Stimulated activated CD4-positive, alpha-beta T cell treated with anti-CD3 and anti-CD28 coated beads, TNF-alpha, amount 100 ng/mL, for 48 hours (primary cell): ENCODE measurements around the gene RFX2.
"Not testable (repeated sequence)": the region's sequence is repeated elsewhere in the genome, so short reads cannot be mapped to it uniquely, and the experiment has no call there.

ENCODE experiments used
- DNase-seq, 3 donors: peaks; one replicate each; pipeline ENCODE4 v3.0.0-alpha.2; 2020; ENCODE audit warnings: low read depth in 3 of 3

The RFX2 gene

DNA sequence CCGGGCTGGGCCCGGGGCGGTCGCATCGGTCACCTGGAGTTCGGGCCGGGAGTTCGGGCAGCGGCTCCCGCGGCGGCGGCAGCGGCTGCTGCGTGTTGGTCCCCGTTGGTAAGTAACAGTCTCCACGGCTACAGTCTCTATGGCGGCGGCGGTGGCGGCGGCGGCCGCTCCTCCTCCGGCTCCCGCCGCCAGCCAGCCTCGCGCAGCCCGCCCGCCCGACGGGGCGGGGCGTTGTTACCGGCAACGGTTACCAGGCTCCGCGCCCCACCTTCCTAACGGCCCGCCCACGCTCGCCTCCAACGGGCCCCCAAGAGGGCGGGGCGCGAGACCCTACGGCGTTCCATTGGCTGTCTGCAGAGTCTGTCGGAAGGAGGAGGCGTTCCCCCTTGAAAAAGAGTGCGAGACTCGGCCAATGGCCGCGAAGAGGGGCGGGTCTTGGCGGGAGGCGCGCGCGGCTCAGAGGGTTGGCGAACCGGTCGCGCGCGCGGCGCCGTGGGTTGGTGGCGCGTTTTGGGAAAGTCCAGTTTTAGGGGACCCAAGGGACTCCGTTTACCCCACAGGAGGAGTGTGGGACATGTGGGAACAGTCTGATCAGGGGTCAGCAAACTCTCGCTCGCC, at the start of gene RFX2:
Gene RFX2 (minus strand): TSS at position 141 of the 618 bp plus-strand sequence. CDS start 63,004 bp downstream, outside the sequence.
- DNase-seq, result peak; percentile 96 to 99 (median 98)

DNA sequence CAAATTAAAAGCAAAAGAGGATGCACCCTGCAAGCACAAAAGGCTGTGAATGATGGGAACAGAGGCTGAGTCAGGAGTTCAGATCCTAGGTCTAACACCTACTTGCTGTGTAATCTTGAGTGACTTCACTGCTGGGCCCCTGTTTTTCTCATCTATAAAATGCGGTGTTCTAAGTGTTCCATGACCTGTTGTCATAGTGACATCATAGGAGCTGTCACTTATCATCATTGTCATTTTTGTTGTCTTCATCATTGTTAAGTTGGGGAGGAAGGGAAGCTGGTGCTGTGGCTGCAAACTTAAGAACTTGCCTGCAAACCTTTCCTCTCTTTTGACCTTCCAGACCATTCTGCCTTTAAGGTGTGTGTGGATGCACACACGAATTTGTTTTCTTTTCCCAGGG, 45.7 kb upstream of the RFX2 start:
- no peak for DNase-seq

DNA sequence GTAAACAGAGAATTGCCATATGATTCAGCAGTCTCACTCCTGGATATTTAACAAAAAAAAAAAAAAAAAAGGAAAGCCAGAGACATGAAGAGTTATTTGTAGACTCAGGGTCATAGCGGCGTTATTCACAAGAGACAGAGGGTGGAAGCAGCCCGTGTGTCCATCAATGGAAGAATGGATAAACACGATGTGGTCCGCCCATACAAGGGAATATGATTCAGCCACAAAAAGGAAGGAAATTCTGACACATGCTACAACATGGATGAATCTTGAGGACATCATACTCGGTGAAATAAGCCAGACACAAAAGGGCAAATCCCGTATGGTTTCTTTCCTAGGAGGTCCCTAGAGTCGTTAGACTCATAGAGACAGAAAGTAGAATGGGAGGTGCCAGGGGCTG, 40.0 kb upstream of the RFX2 start:
- no peak for DNase-seq

DNA sequence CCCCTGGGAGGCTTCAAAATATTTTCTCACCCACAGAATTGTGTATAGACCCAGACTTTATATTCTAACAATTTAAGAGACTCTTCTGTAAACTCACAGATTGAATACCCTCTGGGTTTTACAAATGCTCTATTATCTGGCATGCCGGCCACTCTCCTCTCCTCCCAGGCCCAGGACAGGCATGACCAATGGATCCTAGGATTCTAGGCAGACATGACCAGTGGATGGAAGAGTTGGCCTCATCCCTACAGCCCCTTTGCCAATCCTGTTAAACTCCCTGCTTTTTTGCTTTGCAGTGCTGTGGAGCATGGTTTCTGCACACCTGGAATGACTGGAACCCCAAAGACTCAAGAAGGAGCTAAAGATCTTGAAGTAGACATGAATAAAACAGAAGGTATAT, 30.9 kb upstream of the RFX2 start:
- DNase-seq, result no peak

DNA sequence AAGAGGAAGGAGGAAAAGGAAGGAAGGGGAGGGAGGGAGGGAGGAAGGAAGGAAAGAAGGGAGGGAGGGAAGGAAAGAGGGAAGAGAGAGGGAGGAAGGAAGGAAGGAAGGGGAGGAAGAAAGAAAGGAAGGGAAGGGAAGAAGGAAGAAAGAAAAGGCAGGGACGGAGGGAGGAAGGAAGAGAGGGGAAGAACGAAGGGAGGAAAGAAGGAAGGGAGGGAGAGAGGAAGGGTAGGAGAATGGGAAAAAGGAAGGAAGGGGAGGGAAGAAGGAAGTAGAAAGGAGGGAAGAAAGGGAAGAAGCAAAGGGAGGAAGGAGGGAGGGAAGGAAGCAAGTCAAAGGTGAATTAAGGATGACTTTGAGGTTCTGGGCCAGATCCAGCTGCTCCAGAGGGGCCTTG, 28.2 kb upstream of the RFX2 start:
- no peak for DNase-seq

DNA sequence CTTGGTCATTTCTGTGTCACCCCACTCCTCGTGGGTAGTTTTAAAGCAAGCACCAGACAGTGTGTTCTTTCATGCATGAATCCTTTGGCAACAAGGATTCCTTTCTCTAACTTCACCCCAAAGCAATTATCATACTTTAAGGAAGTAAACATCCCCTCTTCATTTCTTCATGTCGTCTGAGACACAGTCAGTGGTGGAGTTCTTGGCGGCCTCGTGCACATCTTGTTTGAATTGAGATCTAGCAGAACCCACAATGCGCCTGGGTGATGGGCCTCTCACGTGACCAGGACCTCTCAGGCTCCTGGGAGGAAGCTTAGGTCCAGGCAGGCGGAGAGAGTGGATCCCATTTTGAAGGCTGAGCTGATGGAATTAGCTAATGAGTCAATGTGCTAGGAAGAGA, 27.8 kb upstream of the RFX2 start:
- DNase-seq, result no peak

DNA sequence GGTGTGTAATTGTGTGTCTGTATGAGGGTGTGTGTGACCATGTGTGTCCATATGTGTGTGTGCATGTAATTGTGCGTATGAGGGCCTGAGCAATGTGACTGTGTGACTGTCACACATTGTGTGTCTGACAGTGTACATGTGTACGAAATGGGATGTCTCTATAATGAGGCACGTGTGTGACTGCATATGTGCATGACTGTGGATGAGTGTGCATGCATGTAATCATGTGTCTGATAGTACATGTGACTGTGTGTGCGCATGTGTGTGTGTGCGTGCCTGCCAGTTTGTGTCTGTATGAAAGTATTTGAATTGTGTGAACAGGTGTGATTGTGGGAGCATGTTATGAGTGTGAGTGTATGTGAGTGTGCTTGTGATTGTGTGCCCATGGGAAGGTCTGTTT, 22.9 kb upstream of the RFX2 start:
- DNase-seq, result no peak

DNA sequence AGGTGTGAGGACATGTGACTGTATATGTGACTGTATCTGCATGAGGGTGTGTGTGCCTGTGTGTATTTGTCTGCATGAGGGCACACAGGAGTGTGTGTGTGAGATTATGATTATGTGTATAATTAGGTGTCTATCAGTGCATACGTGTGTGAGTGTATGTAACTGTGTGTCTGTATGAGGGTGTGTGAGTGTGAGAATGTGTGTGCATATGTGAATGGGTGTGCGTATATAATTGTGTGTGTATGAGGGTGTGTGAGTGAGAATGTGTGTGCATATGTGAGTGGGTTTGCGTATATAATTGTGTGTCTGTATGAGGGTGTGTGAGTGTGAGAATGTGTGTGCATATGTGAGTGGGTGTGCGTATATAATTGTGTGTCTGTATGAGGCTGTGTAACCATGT, 22.2 kb upstream of the RFX2 start:
- no peak for DNase-seq

DNA sequence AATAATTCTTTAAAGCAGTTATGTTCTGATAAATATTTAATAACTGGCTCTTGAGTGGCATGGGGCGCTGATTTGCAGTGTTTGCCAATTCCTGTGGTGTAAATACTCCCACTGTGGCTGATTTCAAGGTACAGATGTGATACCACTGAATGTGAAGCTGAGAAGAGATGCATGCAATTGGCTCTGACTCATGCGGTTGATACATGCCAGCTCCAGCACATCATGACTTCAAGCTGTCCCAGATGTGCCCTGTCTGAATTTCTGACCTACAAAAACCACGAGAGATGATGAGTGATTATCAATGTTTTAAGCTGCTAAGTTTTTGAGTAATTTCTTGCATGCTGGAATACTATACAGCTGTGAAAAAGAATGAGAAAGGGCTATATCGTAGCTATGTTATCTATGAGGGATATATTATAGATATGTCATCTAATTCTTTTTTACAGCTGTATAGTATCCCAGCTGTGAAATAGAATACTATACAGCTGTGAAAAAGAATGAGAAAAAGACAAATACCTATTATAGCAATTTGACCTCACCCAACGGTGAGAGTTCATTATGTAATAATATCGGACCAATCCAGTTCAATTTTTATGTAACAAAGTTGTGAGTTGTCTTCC, 17.5 kb upstream of the RFX2 start:
- no peak for DNase-seq

DNA sequence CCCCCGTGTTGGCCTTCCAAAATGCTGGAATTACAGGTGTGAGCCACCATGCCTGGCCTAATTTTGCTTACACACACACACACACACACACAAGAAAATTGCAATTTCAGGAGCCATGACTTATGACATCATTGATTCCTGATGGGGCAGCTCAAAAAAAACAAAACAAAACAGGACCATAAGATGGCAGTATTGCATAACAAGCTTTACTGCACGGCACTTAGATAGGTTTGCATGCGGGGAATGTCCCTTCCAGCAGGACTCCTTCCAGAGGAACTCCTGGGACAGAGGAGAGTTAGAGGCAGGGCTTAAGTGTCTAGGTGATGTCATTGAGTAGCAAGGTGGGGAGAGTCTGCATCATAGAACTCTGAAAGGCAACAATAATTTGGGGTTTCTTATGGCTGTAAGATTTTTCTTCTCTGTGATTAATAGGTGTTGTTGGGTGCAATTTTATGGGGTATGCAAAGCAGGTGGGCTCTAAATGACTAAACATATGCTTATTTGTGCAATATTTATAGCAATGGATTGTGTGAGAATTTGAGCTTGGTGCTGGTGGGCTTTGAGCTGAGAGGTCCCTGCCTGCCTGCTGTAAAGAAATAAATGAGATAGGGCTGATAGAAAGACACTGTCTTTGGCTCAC, 16.2 kb upstream of the RFX2 start:
- no peak for DNase-seq

DNA sequence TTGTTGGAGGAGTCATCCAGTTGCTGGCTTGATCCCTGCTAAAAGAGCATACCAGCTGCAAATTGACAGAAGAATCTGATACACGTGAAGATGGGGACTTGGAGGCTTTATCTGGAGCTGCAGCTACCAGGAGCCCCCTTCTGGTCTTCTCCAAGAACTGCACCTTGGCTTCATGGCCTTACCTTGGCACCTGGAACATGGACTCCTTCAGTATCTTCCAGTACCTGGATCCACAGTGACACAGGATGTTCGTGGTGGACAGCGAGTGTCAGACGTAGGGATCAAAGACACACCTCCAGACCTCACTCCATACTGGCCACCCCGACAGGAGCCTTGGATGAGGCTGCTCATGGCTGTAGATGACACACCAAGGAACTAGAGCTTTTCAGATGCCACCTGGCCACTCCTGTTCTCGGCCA, 15.3 kb upstream of the RFX2 start:
- DNase-seq, result peak in 2 of 3 donors; percentile 17 to 49

DNA sequence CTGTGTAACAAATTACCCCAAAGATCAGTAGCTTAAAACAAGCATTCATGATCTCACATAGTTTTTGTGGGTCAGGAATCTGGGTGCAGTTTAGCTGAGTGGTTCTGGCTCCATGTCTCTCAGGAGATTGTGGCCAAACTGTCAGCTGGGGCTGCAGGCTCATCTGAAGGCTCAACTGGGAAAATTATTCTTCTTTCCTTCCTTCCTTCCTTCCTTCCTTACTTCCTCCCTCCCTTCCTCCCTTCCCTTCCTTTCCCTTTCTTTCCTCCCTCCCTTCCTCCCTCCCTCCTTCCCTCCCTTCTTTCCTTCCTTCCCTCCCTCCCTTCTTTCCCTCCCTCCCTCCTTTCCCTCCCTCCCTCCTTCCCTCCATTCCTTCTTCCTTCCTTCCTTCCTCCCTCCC, 8.7 kb upstream of the RFX2 start:
- DNase-seq, result no peak

DNA sequence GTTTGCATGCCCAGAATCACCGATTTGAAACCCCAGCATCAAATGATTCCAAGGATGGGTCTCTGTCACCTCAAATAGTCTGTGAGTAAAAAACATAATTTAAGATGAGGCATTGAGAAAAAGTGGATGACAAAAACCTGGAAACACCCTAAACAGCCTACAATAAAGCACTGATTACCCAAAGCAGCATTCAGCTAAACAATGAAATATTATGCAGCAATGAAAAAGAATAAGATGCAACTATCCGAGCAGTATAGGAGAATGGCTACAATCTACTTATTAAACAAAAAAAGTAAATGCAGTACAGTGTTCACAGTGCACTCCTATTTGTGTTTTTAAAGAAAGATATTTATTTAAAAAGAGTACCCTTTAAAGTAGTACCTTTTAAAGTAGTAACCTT, 7.7 kb upstream of the RFX2 start:
- no peak for DNase-seq

DNA sequence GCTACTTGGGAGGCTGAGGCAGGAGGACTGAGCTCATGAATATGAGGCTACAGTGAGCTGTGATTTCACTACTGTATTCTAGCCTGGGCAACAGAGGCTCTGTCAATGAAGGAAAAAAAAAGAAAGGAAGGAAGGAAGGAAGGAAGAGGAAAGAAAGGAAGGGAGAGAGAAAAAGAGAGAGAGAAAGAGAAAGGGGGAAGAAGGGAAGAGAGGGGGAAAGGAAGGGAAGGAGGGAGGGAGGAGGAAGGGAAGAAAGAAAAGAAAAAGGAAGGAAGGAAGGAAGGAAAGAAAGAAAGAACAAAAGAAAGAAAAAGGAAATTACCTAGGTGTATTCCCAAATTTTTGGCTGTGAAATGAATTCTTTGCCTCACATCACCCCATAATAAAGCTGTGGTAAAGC, 7.2 kb upstream of the RFX2 start:
- DNase-seq, result no peak

DNA sequence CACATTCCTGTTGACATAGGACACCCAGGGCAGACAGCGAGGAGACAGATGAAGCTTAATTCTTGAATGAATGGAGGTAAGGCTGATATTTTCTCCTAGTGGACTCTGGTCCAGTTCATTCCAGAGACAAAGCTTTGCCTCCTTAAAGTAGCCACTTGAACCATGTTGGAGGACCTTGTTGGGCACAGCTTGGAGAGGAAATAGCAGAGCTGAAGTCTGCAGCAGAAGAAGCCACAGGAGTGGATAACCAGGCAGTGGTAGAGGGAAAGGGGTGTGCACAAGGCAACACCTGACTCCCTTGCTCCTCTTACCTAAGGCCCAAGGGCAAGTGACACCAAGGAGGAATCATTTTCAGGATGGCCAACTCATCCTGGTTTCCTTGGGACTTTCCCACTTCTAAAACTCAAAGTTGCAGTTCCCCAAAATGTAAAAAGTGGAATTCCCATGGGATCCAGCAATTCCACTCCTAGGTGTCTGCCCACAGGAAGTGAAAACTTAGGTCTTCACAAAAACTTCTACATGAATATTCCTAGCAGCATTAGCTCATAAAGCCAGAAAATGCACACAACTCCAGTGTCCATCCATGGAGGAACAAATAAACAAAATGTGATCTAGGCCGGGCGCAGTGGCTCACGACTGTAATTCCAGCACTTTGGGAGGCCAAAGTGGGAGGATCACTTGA, 6.6 kb upstream of the RFX2 start:
- DNase-seq, result no peak

DNA sequence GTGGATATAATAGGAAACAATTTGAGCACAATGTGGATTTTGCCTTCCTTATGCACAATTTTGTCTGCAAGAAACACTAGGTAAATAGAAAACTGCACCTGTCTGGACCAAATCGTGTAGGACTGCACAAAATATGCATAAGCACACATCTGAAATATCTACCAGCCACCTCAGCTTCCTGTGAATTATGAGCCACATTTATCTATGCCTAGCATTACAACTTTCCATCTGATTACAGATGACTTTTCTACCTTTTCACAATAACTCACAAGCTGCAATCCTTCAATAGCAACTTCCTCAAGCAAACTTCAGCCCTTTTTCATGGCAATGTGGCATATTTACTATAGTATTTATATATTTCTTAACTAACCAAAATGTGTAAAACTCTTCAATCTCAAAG, 5.7 kb upstream of the RFX2 start:
- DNase-seq, result no peak

DNA sequence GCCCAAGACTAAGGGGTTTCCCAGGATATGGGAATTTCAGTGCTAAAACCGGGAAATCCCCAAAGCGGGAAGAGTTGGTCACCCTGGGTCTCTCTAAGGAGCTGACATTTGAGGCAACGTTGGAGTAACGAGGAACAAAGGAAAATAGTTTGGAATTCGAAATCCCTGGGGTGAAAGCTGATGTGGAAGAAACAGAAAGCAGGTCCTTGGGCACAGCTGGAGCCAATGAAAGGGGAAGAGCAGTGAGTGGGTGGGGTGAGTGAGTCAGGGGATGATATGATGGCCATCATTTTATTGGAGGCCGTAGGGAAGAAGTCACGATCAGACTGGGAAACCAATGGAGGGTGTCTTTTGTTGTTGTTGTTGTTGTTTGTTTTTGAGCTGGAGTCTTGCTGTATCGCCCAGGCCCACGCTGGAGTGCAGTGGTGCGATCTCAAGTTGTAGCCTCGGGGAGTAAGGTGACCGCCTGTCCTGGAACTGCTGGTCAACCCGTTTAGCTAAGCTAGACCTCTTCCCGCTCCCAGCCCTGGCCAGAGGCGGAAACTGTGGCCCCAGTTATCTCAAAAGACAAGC, 3.4 kb upstream of the RFX2 start:
- DNase-seq, result no peak

DNA sequence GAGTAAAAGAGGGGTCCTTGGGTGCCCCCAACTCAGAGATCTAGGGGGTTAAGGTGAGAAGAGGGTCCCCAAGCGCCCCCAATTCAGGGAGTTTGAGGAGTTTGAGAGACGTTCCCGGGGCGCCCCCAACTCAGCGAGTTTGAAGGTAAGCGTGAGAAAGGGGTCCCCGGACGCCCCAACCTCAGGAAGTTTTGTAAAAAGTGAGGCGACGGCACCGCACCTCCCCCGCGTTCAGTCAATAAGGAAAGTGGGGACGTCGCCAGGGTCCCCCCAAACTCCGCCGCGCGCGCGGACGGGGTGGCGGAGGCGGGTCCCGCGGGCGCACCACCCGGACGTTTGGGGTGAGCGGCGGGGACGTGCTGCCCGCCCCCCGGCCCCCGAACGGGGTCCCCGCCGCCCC, 353 bp downstream of the RFX2 start:
- DNase-seq, result no peak

DNA sequence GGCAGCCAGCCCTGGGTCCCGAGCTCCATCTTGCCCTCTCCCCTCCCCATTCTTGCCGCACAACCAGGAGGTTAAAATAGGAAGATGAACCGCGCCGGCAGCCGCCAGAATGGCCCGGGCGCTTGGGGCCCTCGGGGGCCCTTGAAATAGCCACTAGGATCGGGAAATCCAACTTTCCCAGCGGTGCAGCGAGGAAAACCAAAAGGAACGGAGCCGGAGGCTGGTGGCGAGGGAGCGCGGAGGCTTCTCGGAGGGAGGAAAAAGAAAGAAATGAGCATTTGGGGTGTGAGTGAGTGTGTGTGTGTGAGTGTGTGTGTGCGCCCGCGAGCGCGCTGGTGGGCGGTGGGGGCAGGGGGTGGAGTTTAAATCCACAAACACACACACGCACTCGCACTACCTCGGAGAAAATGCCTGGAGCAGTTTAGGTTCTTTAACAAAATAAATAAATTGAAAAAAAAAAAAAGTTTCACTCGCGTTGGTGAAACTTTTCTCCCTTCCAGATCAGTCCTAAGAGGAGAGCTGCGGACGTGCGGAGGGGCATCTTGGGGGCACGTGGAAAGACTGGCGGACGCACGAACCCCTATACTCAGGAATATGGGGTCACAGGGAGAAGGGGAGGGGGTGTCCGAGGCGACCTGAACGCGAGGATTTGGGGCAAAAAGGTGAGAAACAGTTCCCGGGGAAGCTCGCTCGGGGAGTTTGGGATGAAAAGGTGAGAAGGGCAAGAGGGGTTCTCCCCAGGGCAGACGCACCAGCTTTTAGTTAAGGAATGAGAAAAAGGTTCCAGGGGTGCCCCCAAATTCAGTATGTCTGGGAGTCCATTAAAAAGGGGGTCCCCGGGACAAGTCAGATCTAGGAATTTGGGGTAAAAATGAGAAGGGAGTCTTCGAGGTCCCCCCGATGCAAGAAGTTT, 1.3 kb downstream of the RFX2 start:
- DNase-seq, result peak in 1 of 3 donors; percentile 50

DNA sequence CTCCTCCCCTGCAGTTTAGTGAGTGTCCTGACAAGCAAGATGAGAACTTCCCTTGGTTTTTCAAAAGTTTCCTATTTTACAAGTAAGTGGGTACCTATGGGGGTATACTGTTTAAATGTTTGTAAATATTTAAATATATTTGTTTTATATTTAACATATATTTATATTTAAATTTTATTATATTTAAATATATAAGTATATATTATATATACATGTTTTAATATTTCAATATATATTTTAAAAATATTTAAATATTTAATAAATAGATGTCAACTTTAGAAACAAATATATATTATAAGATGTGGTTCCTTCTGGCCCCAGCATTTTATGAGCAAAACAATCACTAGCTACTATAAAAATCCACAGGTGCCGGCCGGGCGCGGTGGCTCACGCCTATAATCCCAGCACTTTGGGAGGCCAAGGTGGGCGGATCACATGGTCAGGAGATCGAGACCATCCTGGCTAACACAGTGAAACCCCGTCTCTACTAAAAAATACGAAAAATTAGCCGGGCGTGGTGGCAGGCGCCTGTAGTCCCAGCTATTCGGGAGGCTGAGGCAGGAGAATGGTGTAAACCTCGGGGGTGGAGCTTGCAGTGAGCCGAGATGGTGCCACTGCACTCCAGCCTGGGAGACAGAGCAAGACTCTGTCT, 3.5 kb downstream of the RFX2 start:
- not testable (repeated sequence) for DNase-seq

DNA sequence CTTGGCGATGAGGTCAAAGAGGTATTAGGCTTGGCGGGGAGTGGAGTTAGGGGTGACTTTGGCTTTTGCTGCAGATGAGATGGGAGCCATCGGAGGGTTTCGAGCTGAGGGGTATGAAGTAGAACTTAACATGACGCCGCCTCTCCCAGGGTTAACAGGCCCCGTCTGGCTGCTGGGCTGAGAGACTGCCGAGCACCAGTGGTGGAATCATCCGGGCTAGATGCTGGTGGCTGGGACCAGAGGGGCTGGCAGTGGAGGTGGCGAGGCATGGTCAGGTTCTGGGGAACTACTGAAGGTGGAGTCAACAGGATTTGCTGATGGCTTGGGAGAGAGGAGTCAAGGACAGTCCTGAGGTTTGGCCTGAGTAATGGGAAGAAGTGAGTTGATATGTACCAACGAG, 4.9 kb downstream of the RFX2 start:
- no peak for DNase-seq
